ENCODE data around the gene ZNF335. TPM values are rescaled to one million over a fixed set of nuclear protein-coding genes. Genes with fewer than 3 reads are reported as not detected.

Gene ZNF335
- total and polyA plus RNA-seq, 2 of the 13 experiments (the other 11 are each of a cell fraction or from before 2014, with no cell fraction given) = 9.7 to 13.7 TPM

DNA sequence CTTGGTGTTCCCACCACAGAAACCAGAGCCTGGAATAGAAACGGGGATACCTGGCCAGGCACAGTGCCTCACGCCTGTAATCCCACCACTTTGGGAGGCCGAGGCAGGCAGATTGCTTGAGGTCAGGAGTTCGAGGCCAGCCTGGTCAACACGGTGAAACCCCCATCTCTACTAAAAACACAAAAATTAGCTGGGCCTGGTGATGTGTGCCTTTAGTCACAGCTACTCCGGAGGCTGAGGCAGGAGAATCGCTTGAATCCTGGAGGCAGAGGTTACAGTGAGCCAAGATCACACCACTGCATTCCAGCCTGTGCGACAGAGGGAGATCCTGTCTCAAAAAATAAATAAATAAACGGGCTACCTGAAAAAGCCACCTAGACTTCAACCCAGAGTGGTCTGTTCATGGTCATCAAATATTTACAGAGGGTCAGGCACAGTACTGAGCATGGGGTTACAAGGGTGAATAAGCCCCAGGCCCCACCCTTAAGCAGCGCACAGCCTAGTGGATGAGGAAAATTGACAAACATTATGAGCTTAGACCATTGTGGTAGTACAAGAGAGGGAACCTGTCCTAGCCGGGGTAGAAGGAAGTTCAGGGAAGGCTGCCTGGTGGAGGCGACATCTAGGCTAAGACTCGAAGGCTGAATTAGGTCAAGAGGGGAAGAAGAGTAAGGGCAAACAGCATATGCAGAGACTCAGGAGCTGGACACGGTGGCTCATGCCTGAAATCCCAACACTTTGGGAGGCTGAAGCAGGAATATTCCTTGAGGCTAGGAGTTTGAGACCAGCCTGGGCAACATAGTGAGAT, 44.7 kb downstream of the ZNF335 start:
- intact Hi-C loops (cut with micrococcal nuclease; ENCODE audit: unreplicated experiment) = loop anchor here (2.0 kb wide), 1 partner anchor 36 kb away; the partner anchor contains the start of genes CTSA and NEURL2
- no TSS peak for BruUV-seq (replicated peaks)
- H4K20me1 ChIP-seq (ENCODE audit: insufficient read depth, low read length) = no peaks in the 10 kb centered on the region
- peaks cover 79% of the 10 kb centered on the region for H3K4me1 ChIP-seq (ENCODE audit: insufficient read depth, low read length)
- peak overlapping the region; percentile 68 for H3K4me2 ChIP-seq (ENCODE audit: low read depth, low read length)
- DNase-seq (ENCODE audit: low spot score) (peak; percentile 98), FAIRE-seq (peak; percentile 90), ATAC-seq (peak; percentile 90)
- H2AFZ ChIP-seq (ENCODE audit: low read length) = no peak overlapping the region
- in situ Hi-C loops (cut with HindIII; ENCODE audit: extremely low pct_ligation_motif_present, low pct_unique_long_range_greater_than_20kb) = no loop called here
- no peak overlapping the region; the same call in 1 of the 2 replicates for H3K9ac ChIP-seq (ENCODE audit: insufficient read depth, low read depth, low read length)
- H3K9me3 ChIP-seq (ENCODE audit: low read length) = no peaks in the 10 kb centered on the region
- no peaks in the 10 kb centered on the region for H3K36me3 ChIP-seq (replicated peaks in 1 of 2; ENCODE audit: control insufficient read depth in 1 of 2, insufficient read depth in 2 of 2, low read length in 2 of 2)
- peak overlapping the region in 1 of 3 experiments; percentile 21; a peak in 1 of 6 replicates for H3K4me3 ChIP-seq (replicated peaks in 1 of 3; ENCODE audit: insufficient read depth in 1 of 3, low read depth in 2 of 3, low read length in 3 of 3)
- 2% methylated on average over 14 of the region's 14 CpGs for WGBS (ENCODE audit: low lambda C conversion rate)
- CTCF ChIA-PET (ENCODE audit: low intra/inter-chr PET ratio, low total read pairs) = no interaction called here
- POLR2A ChIA-PET = interaction anchor here (0.6 to 6.0 kb wide), 15 partner anchors 8 to 93 kb away, joined by 3 to 100 read pairs (median 12); partner anchors contain the start of genes CTSA, NEURL2, PLTP and SNX21
- H3K27ac ChIP-seq (ENCODE audit: extremely low read length, insufficient read depth, low read length) = peak overlapping the region; percentile 72
- H3K79me2 ChIP-seq (ENCODE audit: insufficient read depth, low read length) = no peaks in the 10 kb centered on the region
- no peaks in the 10 kb centered on the region; a peak in 1 of 5 replicates for H3K27me3 ChIP-seq (ENCODE audit: control insufficient read depth in 1 of 2, insufficient read depth in 2 of 2, low read length in 2 of 2)
- TF ChIP-seq SNAPC2 (CRISPR knock-in tag; IDR thresholded peaks at IDR 0.05) (no peak), ZNF256 (CRISPR knock-in tag; conservative IDR thresholded peaks at IDR 0.05) (no peak), ZKSCAN1 (IDR thresholded peaks at IDR 0.05; ENCODE audit: low read length) (no peak; the same call in 1 of the 2 replicates), MYC (CRISPR knock-in tag; IDR thresholded peaks at IDR 0.05; ENCODE audit: borderline replicate concordance) (peak; percentile 54), ZNF343 (CRISPR knock-in tag; IDR thresholded peaks at IDR 0.05) (peak; percentile 80; the same call in 1 of the 2 replicates), ADNP (CRISPR knock-in tag; IDR thresholded peaks at IDR 0.05) (peak; percentile 95), ZBTB21 (CRISPR knock-in tag; IDR thresholded peaks at IDR 0.05) (peak; percentile 63; the same call in 1 of the 2 replicates), TCF12 (IDR thresholded peaks at IDR 0.05) (no peak), TCF12 (CRISPR knock-in tag; IDR thresholded peaks at IDR 0.05) (no peak), ZNF326 (CRISPR knock-in tag; IDR thresholded peaks at IDR 0.05; ENCODE audit: borderline replicate concordance) (no peak), CENPT (CRISPR knock-in tag; IDR thresholded peaks at IDR 0.05; ENCODE audit: low read depth) (no peak)
- TF ChIP-seq, protein P1, sequence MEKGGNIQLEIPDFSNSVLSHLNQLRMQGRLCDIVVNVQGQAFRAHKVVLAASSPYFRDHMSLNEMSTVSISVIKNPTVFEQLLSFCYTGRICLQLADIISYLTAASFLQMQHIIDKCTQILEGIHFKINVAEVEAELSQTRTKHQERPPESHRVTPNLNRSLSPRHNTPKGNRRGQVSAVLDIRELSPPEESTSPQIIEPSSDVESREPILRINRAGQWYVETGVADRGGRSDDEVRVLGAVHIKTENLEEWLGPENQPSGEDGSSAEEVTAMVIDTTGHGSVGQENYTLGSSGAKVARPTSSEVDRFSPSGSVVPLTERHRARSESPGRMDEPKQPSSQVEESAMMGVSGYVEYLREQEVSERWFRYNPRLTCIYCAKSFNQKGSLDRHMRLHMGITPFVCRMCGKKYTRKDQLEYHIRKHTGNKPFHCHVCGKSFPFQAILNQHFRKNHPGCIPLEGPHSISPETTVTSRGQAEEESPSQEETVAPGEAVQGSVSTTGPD (CRISPR knock-in tag; IDR thresholded peaks at IDR 0.05) = 0 out of 2 replicates have a peak, but pooled peaks have one; percentile 63
- TF ChIP-seq, protein P2, sequence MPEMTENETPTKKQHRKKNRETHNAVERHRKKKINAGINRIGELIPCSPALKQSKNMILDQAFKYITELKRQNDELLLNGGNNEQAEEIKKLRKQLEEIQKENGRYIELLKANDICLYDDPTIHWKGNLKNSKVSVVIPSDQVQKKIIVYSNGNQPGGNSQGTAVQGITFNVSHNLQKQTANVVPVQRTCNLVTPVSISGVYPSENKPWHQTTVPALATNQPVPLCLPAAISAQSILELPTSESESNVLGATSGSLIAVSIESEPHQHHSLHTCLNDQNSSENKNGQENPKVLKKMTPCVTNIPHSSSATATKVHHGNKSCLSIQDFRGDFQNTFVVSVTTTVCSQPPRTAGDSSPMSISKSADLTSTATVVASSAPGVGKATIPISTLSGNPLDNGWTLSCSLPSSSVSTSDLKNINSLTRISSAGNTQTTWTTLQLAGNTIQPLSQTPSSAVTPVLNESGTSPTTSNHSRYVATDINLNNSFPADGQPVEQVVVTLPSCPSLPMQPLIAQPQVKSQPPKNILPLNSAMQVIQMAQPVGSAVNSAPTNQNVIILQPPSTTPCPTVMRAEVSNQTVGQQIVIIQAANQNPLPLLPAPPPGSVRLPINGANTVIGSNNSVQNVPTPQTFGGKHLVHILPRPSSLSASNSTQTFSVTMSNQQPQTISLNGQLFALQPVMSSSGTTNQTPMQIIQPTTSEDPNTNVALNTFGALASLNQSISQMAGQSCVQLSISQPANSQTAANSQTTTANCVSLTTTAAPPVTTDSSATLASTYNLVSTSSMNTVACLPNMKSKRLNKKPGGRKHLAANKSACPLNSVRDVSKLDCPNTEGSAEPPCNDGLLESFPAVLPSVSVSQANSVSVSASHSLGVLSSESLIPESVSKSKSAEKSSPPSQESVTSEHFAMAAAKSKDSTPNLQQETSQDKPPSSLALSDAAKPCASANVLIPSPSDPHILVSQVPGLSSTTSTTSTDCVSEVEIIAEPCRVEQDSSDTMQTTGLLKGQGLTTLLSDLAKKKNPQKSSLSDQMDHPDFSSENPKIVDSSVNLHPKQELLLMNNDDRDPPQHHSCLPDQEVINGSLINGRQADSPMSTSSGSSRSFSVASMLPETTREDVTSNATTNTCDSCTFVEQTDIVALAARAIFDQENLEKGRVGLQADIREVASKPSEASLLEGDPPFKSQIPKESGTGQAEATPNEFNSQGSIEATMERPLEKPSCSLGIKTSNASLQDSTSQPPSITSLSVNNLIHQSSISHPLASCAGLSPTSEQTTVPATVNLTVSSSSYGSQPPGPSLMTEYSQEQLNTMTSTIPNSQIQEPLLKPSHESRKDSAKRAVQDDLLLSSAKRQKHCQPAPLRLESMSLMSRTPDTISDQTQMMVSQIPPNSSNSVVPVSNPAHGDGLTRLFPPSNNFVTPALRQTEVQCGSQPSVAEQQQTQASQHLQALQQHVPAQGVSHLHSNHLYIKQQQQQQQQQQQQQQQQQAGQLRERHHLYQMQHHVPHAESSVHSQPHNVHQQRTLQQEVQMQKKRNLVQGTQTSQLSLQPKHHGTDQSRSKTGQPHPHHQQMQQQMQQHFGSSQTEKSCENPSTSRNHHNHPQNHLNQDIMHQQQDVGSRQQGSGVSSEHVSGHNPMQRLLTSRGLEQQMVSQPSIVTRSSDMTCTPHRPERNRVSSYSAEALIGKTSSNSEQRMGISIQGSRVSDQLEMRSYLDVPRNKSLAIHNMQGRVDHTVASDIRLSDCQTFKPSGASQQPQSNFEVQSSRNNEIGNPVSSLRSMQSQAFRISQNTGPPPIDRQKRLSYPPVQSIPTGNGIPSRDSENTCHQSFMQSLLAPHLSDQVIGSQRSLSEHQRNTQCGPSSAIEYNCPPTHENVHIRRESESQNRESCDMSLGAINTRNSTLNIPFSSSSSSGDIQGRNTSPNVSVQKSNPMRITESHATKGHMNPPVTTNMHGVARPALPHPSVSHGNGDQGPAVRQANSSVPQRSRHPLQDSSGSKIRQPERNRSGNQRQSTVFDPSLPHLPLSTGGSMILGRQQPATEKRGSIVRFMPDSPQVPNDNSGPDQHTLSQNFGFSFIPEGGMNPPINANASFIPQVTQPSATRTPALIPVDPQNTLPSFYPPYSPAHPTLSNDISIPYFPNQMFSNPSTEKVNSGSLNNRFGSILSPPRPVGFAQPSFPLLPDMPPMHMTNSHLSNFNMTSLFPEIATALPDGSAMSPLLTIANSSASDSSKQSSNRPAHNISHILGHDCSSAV (CRISPR knock-in tag; IDR thresholded peaks at IDR 0.05; ENCODE audit: borderline replicate concordance) = no peak
- TF ChIP-seq, protein P3, sequence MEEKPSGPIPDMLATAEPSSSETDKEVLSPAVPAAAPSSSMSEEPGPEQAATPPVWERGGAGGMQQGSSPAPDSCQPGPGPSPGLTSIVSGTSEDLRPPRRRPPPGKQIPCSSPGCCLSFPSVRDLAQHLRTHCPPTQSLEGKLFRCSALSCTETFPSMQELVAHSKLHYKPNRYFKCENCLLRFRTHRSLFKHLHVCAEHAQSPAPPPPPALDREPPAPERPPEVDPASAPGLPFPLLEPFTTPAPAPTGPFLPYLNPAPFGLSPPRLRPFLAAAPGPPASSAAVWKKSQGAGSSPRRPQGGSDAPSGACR (CRISPR knock-in tag; IDR thresholded peaks at IDR 0.05) = peak; percentile 90

Data from HepG2 (cell line).